HG03039 (cell line): ENCODE results near the gene MEIOB.

Experiments used
- ATAC-seq: cut with Tn5 transposase; IDR thresholded peaks from one replicate; pipeline ENCODE4 v1.9.1; 2021; ENCODE audit warnings: mild to moderate bottlenecking, moderate library complexity; ENCODE audit not compliant: unreplicated experiment

MEIOB gene

GRCh38 chr16:1789643-1790045 is 82.3 kb downstream of the MEIOB start:
- ATAC-seq: no peak

GRCh38 chr16:1788708-1789100 is 83.3 kb downstream of the MEIOB start:
- no peak for ATAC-seq

- no peak for ATAC-seq
These were observed 83.8 kb downstream of the MEIOB start for GRCh38 chr16:1788095-1788707.

- no peak for ATAC-seq
These were observed 84.5 kb downstream of the MEIOB start for GRCh38 chr16:1787322-1788094.

- no peak for ATAC-seq
These were observed 85.0 kb downstream of the MEIOB start for GRCh38 chr16:1787056-1787321.

GRCh38 chr16:1786242-1787055 is 85.5 kb downstream of the MEIOB start:
- no peak for ATAC-seq

- no peak for ATAC-seq
These were observed 86.2 kb downstream of the MEIOB start for GRCh38 chr16:1785846-1786170.

- no peak for ATAC-seq
These were observed 86.8 kb downstream of the MEIOB start for GRCh38 chr16:1784977-1785845.
